PC-3 (cell line): Measurements from ENCODE around the gene ERVMER34-1.

ENCODE experiments used
- EZH2 ChIP-seq: fragments of 300-600 bp; sonication (generic); IDR thresholded peaks from one replicate; pipeline ENCODE4 v1.6.1; 2017; ENCODE audit warnings: antibody characterized with exemption, mild to moderate bottlenecking, low read length; ENCODE audit not compliant: unreplicated experiment
- EZH2phosphoT487 ChIP-seq: fragments of 300-600 bp; sonication (generic); IDR thresholded peaks from 2 replicates; pipeline ENCODE4 v1.6.1; 2018; ENCODE audit warnings: mild to moderate bottlenecking, antibody characterized with exemption, low read length, borderline replicate concordance
- TF ChIP-seq, protein P1 (sequence below): fragments of 300-600 bp; sonication (generic); conservative IDR thresholded peaks from 2 replicates; pipeline ENCODE4 v1.5.1; 2017; ENCODE audit warnings: antibody characterized with exemption, low read depth, mild to moderate bottlenecking, low read length

DNA sequence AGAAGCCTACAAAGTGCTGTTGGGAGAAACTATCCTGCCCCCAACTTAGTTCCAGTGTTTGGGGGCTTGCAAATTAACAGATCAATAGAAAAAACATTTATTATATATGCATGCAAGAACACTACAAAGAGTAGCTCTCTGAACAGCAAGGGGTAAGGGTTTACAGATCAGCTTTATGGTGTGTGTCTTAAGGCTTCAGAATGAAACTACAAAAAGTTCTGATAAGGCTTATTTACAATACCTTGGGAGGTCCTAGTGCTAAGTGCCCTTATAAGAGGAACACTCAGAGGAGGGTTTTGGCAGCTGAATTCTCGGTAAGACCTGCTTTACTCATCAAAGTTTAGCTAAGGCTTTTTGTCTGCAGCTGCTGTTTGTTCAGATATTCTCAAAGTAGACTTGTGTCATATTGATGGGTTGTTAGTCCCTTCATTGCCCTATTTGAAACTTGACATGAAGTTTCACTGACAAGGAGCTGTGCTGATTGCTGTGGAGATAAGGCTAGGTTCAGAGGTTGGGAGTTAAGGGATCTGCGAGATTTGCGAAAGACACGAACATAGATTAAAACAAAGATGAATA is 7.7 kb downstream of the ERVMER34-1 start:
- TF ChIP-seq, protein P1, sequence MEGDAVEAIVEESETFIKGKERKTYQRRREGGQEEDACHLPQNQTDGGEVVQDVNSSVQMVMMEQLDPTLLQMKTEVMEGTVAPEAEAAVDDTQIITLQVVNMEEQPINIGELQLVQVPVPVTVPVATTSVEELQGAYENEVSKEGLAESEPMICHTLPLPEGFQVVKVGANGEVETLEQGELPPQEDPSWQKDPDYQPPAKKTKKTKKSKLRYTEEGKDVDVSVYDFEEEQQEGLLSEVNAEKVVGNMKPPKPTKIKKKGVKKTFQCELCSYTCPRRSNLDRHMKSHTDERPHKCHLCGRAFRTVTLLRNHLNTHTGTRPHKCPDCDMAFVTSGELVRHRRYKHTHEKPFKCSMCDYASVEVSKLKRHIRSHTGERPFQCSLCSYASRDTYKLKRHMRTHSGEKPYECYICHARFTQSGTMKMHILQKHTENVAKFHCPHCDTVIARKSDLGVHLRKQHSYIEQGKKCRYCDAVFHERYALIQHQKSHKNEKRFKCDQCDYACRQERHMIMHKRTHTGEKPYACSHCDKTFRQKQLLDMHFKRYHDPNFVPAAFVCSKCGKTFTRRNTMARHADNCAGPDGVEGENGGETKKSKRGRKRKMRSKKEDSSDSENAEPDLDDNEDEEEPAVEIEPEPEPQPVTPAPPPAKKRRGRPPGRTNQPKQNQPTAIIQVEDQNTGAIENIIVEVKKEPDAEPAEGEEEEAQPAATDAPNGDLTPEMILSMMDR = no peak
- TF ChIP-seq EZH2 = no peak
- TF ChIP-seq EZH2phosphoT487 = no peak
